ENCODE results near the gene SORL1.

The SORL1 gene

GRCh38 chr11:121596195-121597155 is 144.4 kb downstream of the SORL1 start:
- H2AFZ ChIP-seq (ENCODE audit: low read length), result no peak overlapping the region
- H3K27me3 ChIP-seq (ENCODE audit: insufficient read depth, low read length, poor library complexity, severe bottlenecking), result no peaks in the 10 kb centered on the region
- H3K9me3 ChIP-seq (ENCODE audit: insufficient read depth, low read depth, low read length), result no peaks in the 10 kb centered on the region
- H3K9ac ChIP-seq (ENCODE audit: low read depth, low read length, poor library complexity, severe bottlenecking), result no peak overlapping the region
- peaks cover 49% of the 10 kb centered on the region; the same call in 1 of the 2 replicates for H3K79me2 ChIP-seq (ENCODE audit: insufficient read depth, low read length)
- H3F3A ChIP-seq (ENCODE audit: low read depth), result no peaks in the 10 kb centered on the region
- no peaks in the 10 kb centered on the region for H3K4me1 ChIP-seq (ENCODE audit: insufficient read depth, low read length, poor library complexity, severe bottlenecking)
- H3K4me3 ChIP-seq (ENCODE audit: low read length, poor library complexity, severe bottlenecking), result no peak overlapping the region
- H4K20me1 ChIP-seq (ENCODE audit: insufficient read depth, low read length, poor library complexity, severe bottlenecking), result peaks cover 38% of the 10 kb centered on the region
- H3K4me2 ChIP-seq (ENCODE audit: low read depth, low read length, poor library complexity, severe bottlenecking), result no peak overlapping the region
- no peak for TF ChIP-seq EZH2phosphoT487 (IDR thresholded peaks at IDR 0.05; ENCODE audit: borderline replicate concordance)
- TF ChIP-seq, protein P1, sequence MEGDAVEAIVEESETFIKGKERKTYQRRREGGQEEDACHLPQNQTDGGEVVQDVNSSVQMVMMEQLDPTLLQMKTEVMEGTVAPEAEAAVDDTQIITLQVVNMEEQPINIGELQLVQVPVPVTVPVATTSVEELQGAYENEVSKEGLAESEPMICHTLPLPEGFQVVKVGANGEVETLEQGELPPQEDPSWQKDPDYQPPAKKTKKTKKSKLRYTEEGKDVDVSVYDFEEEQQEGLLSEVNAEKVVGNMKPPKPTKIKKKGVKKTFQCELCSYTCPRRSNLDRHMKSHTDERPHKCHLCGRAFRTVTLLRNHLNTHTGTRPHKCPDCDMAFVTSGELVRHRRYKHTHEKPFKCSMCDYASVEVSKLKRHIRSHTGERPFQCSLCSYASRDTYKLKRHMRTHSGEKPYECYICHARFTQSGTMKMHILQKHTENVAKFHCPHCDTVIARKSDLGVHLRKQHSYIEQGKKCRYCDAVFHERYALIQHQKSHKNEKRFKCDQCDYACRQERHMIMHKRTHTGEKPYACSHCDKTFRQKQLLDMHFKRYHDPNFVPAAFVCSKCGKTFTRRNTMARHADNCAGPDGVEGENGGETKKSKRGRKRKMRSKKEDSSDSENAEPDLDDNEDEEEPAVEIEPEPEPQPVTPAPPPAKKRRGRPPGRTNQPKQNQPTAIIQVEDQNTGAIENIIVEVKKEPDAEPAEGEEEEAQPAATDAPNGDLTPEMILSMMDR (conservative IDR thresholded peaks at IDR 0.05; ENCODE audit: low read length), result no peak
- H3K36me3 ChIP-seq (ENCODE audit: insufficient read depth, low read length), result peaks cover 90% of the 10 kb centered on the region
- H3K9me2 ChIP-seq (replicated peaks; ENCODE audit: low read depth, low read length), result no peaks in the 10 kb centered on the region

- H2AFZ ChIP-seq (ENCODE audit: low read length), result no peak overlapping the region
- no peaks in the 10 kb centered on the region for H3K4me1 ChIP-seq (ENCODE audit: insufficient read depth, low read length, poor library complexity, severe bottlenecking)
- H3K4me3 ChIP-seq (ENCODE audit: low read length, poor library complexity, severe bottlenecking), result no peak overlapping the region
- H3K79me2 ChIP-seq (ENCODE audit: insufficient read depth, low read length), result peaks cover 9% of the 10 kb centered on the region; the same call in 1 of the 2 replicates
- H3K9me3 ChIP-seq (ENCODE audit: insufficient read depth, low read depth, low read length), result no peaks in the 10 kb centered on the region
- no peak overlapping the region for H3K4me2 ChIP-seq (ENCODE audit: low read depth, low read length, poor library complexity, severe bottlenecking)
- peaks cover 92% of the 10 kb centered on the region for H3K36me3 ChIP-seq (ENCODE audit: insufficient read depth, low read length)
- TF ChIP-seq, protein P1 (conservative IDR thresholded peaks at IDR 0.05; ENCODE audit: low read length), result no peak
- TF ChIP-seq EZH2phosphoT487 (IDR thresholded peaks at IDR 0.05; ENCODE audit: borderline replicate concordance), result no peak
- no peaks in the 10 kb centered on the region for H3K9me2 ChIP-seq (replicated peaks; ENCODE audit: low read depth, low read length)
- no peak overlapping the region for H3K9ac ChIP-seq (ENCODE audit: low read depth, low read length, poor library complexity, severe bottlenecking)
- no peaks in the 10 kb centered on the region for H3K27me3 ChIP-seq (ENCODE audit: insufficient read depth, low read length, poor library complexity, severe bottlenecking)
- peaks cover 32% of the 10 kb centered on the region for H4K20me1 ChIP-seq (ENCODE audit: insufficient read depth, low read length, poor library complexity, severe bottlenecking)
- H3F3A ChIP-seq (ENCODE audit: low read depth), result no peaks in the 10 kb centered on the region
These were observed 151.2 kb downstream of the SORL1 start for GRCh38 chr11:121603316-121603715.

- TF ChIP-seq, protein P1 (conservative IDR thresholded peaks at IDR 0.05; ENCODE audit: low read length), result no peak
- TF ChIP-seq EZH2phosphoT487 (IDR thresholded peaks at IDR 0.05; ENCODE audit: borderline replicate concordance), result no peak
- Histone ChIP-seq H3K4me3 (ENCODE audit: low read length, poor library complexity, severe bottlenecking) (no peak overlapping the region), H2AFZ (ENCODE audit: low read length) (no peak overlapping the region), H3K4me1 (ENCODE audit: insufficient read depth, low read length, poor library complexity, severe bottlenecking) (no peaks in the 10 kb centered on the region), H3K9ac (ENCODE audit: low read depth, low read length, poor library complexity, severe bottlenecking) (no peak overlapping the region), H3K79me2 (ENCODE audit: insufficient read depth, low read length) (peaks cover 9% of the 10 kb centered on the region; the same call in 1 of the 2 replicates), H4K20me1 (ENCODE audit: insufficient read depth, low read length, poor library complexity, severe bottlenecking) (peaks cover 25% of the 10 kb centered on the region), H3K9me3 (ENCODE audit: insufficient read depth, low read depth, low read length) (no peaks in the 10 kb centered on the region), H3K27me3 (ENCODE audit: insufficient read depth, low read length, poor library complexity, severe bottlenecking) (no peaks in the 10 kb centered on the region), H3K9me2 (replicated peaks; ENCODE audit: low read depth, low read length) (no peaks in the 10 kb centered on the region), H3F3A (ENCODE audit: low read depth) (no peaks in the 10 kb centered on the region), H3K4me2 (ENCODE audit: low read depth, low read length, poor library complexity, severe bottlenecking) (no peak overlapping the region), H3K36me3 (ENCODE audit: insufficient read depth, low read length) (peaks cover 93% of the 10 kb centered on the region)
These were observed 152.0 kb downstream of the SORL1 start for GRCh38 chr11:121604152-121604551.

Measured in Loucy (cell line).